IPS DF 4.7 (cell line): Measurements from ENCODE around the gene CATSPER1.
"Not testable (repeated sequence)": the region's sequence is repeated elsewhere in the genome, so short reads cannot be mapped to it uniquely, and the experiment has no call there.

ENCODE experiments used
- DNase-seq: peaks from one replicate; pipeline ENCODE4 v3.0.0-alpha.2; 2013; ENCODE audit warnings: low spot score; ENCODE audit errors: extremely low read depth

Gene CATSPER1

DNA sequence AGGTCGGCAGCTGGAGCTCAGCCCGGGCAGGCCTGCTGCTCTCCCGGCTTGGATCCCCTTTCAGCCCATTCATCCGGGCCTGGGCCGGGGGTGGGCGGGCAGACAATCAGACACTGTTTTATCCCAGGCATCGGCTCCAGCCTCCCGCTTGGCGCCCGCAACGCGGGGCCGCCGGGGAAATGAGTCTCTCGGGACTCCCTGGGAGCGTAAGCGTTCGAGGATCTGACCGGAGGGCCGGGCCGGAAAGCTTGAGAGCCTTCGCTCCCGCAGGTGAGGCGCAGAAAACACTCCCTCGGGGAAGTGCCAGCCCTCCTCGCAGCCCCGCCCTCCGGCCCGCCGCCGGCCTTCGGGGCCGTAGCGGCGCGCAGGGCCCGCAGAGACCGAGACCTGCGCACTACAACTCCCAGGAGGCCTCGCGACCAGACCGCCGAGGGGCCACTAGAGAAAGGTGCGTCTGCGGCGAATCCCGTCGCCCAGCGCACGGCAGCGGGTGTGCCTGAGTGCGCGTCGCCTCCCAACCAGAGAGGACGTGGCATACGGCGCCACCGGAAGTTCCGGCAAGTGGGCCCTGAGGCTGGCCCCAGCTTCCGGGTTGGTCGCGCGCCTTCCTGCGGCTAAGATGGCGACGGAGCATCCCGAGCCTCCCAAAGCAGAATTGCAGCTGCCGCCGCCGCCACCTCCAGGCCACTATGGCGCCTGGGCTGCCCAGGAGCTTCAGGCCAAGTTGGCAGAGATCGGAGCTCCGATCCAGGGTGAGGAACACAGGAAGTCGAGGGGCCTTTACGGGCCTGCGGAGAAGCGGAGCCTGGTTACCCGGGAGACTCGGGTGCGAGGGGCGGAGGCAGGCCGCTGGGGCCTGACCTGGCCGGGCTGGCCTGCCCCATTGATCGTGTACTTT is 25.7 kb upstream of the CATSPER1 start, which contains the start of gene SF3B2:
Gene SF3B2 (plus strand): TSS at position 599 of the 898 bp plus-strand sequence. CDS start 21 bp downstream, at position 620.
- no peak for DNase-seq

GRCh38 chr11:66051371-66051765 is 25.1 kb upstream of the CATSPER1 start:
- no peak for DNase-seq

- no peak for DNase-seq
Measured at GRCh38 chr11:66050581-66051231, 24.4 kb upstream of the CATSPER1 start.

GRCh38 chr11:66048547-66049323 is 22.5 kb upstream of the CATSPER1 start, which contains the start of gene GAL3ST3:
Gene GAL3ST3 (minus strand): TSS chr11:66049161. CDS start chr11:66045415, 3,746 bp downstream.
- no peak for DNase-seq

GRCh38 chr11:66047541-66048365 is 21.5 kb upstream of the CATSPER1 start:
- no peak for DNase-seq

GRCh38 chr11:66046901-66047300 is 20.6 kb upstream of the CATSPER1 start:
- no peak for DNase-seq

- no peak for DNase-seq
Measured at GRCh38 chr11:66045177-66045639, 18.9 kb upstream of the CATSPER1 start.

- DNase-seq, result no peak
Measured at GRCh38 chr11:66044757-66045156, 18.5 kb upstream of the CATSPER1 start.

DNA sequence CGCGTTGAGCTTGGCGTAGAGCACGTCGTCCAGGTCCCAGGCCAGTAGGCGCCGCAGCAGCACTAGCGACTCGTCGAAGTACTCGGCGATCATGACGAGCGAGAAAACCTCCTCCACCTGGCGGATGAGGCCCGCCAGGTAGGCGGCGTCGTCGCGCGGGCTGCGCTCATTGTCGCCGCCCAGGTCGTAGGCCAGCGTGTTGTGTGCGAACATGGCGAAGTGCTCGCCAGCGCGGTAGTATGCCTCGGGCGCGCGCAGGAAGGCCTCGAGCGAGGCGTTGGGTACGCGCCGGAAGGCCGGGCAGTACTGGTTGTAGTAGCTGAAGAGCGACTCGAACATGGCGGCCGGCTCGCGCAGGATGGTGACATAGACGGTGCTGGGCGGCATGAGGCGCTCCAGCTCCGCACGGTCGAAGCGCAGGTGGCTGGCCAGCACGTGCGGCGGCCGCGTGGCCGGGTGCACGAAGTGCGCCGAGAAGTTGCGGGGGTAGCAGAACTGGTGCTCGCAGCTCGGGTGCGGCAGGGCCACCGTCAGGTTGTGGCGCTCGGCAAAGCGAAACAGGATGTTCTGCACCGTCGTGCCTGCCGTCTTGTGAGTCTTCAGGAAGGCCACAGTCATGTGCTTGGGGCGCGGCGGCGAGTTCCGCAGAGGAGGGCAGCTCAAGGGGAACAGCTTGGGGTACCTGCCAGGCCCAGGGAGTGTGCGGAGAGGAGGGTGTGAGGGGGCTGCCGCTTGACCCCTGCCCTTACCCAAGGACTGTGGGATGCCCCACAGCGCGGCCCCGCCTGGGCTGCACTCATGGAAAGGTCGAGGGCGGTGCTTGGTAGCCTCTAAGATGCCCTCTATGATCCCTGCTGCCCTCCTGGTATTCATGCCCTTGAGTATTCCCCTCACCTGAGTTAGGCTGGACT is 17.0 kb upstream of the CATSPER1 start:
- no peak for DNase-seq

- DNase-seq, result no peak
Measured at GRCh38 chr11:66042227-66042995, 16.1 kb upstream of the CATSPER1 start.

- DNase-seq, result no peak
Measured at GRCh38 chr11:66039765-66040164, 13.5 kb upstream of the CATSPER1 start.

- DNase-seq, result no peak
Measured at GRCh38 chr11:66037327-66037726, 11.0 kb upstream of the CATSPER1 start.

DNA sequence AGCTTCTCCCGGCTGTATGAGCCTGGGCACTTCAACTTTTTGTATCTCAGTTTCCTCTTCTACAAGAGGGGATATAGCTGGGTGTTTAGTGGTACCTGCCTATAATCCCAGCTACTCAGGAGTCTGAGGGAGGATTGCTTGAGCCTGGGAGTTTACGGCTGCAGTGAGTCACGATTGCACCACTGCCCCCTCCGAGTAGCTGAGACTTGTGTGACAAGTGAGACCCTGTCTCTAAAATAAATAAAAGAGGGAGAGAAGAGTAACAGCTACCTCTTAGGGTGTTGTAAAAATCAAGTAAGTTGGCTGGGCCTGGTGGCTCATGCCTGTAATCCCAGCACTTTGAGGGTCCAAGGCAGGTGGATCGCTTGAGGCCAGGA is 10.0 kb upstream of the CATSPER1 start:
- DNase-seq, result no peak

- DNase-seq, result no peak
Measured at GRCh38 chr11:66035653-66036333, 9.5 kb upstream of the CATSPER1 start.

DNA sequence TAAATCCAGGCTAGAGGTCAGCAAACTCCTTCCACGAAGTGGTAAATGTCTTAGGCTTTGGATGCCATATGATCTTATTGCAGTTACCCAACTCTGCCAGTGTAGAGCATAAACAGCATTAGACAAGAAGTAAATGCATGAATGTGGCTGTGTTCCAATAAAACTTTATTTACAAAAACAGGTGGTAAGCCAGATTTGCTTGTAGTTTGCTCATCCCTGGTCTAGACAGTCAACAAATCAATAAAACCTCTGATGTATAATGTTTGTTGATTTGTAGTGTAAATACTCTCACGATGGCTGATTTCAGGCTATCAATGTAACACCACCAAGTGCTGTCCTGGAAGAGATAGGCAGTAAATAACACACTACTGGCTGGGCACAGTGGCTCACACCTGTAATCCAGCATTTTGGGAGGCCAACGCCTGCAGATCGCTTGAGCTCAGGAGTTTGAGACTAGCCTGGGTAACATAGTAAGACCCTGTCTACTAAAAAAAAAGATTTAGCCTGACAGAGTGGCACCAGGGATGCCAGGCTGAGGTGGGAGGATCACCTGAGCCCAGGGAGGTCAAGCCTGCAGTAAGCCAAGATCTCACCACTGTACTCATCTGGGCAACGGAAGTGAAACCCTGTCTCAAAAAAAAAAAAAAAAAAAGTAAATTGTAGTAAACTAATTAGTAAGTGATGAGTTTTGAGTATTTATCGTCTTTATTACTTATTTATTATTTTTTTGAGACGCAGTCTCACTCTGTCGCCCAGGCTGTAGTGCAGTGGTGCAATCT is 6.9 kb upstream of the CATSPER1 start:
- no peak for DNase-seq

- not testable (repeated sequence) for DNase-seq
Measured at GRCh38 chr11:66023186-66023440, 3.2 kb downstream of the CATSPER1 start.

GRCh38 chr11:66022401-66023185 is 3.7 kb downstream of the CATSPER1 start:
- DNase-seq, result peak; percentile 49
